Cerebellar nuclear complex (tissue), 1 donor: Measurements from ENCODE around the gene METTL26.

ENCODE experiments used
- DNase-seq, 2 experiments: peaks; one replicate each; lab custom pipeline; 2025; lab: John Stamatoyannopoulos, UW

Gene METTL26

DNA sequence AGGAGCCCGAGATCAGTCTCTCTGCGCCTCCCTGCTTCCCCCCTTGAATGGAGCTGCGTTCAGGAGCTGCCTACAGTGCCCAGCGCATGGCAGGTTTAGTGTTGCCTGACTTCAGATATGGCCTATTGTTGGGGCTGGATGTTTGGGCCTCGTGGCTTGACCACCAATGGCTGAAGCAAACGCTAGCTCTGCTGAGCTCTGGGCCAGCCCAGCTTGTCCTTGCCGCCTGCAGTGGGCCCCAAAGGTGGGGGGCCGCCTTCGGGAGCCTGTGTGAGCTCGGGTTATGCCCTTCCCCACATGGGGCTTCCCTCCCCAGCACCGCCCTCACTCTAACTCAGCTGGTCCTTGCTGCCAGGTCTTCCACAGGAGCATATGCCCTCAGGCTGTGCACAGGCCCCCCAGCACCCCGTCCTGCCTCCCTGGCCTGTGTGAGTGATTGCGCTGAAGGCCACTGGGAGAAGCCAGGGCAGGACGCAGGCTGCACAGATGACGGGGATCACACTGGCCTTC lies 2.0 kb upstream of the METTL26 start:
- no peak for DNase-seq

DNA sequence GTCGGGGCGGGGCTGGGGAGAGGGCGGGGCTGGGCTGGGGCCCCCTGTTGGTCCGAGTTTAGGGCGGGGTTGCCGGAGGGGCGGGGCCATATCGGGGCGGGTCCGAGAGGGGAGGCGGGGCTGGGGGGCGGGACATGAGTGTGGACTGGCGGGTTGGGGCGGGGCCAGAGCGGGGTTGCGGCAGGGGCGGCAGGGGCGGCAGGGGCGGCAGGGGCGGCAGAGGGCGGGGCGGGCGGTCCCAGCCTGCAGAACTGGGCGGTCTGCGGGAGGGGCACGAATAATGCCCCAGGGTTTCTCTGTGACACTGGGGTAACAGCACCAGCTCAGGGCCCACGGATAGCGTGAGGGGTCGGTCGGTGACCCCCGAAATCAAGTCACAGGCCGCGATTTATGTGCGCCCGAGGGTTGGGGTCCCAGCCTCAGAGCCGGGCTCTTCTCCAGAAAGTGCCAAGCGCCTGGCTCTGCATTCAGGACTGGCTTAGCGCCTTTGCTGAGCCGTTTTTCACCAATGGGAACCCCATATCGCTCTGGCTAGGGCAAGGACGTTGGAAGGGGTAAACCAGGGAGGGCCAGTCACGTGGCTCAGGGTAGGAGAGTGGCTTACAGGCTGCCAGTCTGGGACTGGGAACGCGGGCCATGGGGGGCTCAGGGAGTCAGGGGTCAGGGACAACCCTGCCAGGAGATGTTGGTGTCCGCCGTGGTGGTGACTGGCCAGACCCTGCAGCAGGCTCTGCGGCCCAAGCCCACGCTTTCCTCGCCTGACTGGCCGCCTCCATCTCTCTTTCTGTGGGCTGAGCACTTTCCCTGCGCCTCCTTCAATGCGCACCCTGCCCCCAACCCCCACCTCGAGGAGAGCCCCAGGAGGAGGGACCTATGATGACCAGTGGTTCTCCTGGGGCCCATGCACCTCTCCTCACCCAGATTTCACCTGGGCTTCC lies 1.2 kb upstream of the METTL26 start:
- no peak for DNase-seq

DNA sequence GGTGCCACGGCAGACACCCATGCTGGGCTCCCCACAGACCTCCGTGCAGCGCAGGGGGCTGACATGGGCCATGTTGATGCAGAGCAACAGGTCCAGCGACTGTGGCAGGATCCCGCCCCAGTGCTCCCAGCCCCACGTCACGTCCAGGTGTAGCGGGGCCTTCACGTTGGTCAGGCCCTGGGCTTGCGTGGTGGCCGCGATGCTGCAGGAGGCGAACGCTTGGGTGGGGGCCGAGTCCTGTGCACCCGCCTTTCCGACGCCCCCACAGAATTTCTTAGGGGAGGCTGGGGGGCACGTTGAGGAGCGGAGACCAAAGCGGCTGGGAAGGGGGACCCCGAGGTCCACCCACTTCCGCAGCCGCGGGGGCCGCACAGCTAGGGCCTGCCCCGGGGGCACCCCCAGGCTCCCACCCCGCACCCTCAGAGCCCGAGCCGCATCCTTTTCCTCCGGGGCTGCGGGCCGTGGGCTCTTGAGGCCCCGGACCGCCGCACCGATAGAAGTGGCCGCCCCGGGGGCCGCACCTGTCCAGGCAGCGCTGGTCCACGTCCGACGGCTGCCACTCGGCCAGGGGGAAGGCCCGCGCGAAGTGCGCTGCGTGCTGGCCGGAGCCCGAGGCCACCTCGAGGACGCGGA lies 416 bp downstream of the METTL26 start:
- no peak for DNase-seq

- DNase-seq = no peak
These were observed 1.1 kb downstream of the METTL26 start for GRCh38 chr16:634996-635395.

DNA sequence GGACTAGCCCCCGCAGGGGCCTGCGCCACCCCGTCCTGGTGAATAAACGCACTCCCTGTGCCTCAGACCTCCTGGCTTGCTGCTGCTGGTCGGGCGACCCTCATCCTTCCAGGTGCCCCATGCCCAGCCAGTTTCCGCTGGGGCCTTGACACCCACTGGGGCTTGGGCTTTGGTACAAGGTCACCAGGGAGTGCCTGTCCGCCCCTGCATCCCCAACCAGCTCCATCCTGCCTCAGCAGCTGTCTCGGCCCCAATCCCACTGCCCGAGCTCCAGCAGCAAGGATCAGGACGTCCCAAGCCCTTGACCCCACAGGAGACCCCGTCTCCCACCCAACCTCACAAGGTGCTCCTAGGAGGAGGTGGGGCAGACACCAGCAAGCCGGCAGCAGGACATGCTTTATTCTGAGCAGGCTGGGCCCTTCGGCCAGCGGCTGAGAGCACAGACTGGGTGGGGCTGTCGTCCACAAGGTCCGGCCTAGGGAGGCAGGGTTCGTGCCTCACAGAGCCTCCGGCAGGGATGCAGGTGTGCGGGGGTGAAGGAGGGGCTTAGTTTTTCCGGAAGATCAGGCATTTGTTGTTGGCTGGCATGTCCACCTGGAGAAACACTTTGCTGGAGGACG lies 1.9 kb downstream of the METTL26 start:
- DNase-seq = no peak

GRCh38 chr16:633336-634050 lies 2.6 kb downstream of the METTL26 start:
- no peak for DNase-seq

- no peak for DNase-seq
These were observed 3.4 kb downstream of the METTL26 start for GRCh38 chr16:632486-633335.

DNA sequence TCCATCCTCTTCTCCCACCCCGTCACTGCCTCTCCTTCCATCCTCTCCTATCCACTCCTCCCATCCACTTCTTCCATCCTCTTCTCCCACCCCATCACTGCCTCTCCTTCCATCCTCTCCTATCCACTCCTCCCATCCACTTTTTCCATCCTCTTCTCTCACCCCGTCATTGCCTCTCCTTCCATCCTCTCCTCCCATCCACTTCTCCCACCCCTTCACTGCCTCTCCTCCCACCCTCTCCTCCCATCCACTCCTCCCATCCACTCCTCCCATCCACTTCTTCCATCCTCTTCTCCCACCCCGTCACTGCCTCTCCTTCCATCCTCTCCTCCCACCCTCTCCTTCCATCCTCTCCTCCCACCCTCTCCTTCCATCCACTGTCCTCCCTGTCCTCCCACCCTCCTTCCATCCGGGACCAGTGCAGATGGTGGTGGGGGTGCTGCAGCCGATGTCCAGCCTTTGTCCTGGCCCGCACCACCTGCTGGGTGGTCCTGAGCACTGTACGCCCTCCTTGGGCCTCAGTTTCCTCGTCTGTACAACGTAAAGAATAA lies 4.2 kb downstream of the METTL26 start:
- no peak for DNase-seq

DNA sequence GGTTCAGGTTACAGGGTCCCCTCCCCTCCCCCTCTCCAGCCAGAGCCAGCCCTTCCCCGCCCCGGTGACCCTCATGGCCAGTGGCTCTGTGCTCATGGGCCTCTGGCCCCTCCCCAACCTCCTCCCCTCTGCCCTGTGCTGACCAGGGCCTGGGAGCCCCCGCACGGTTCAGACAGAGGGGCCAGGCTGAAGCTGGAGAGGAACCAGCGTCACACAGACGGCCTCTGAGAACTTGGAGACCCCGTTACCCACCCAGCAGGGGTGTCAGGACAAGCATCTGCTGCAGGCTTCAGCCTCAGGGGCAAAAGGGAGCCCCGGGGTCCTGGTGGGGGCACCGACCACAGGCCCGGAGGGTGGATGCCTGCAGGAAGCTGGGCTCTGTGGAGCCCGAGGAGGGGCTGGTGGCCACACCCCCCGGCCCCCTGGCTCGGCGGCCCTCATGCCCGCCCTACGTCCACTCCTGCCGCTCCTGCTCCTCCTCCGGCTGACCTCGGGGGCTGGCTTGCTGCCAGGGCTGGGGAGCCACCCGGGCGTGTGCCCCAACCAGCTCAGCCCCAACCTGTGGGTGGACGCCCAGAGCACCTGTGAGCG lies 5.2 kb downstream of the METTL26 start, which contains the start of gene WFIKKN1:
Gene WFIKKN1, plus strand, starts transcription at position 171 of the 591 bp plus-strand sequence. Its CDS starts 269 bp downstream, at position 440.
- DNase-seq = no peak

- DNase-seq = no peak
These were observed 5.8 kb downstream of the METTL26 start for GRCh38 chr16:630249-630814.

DNA sequence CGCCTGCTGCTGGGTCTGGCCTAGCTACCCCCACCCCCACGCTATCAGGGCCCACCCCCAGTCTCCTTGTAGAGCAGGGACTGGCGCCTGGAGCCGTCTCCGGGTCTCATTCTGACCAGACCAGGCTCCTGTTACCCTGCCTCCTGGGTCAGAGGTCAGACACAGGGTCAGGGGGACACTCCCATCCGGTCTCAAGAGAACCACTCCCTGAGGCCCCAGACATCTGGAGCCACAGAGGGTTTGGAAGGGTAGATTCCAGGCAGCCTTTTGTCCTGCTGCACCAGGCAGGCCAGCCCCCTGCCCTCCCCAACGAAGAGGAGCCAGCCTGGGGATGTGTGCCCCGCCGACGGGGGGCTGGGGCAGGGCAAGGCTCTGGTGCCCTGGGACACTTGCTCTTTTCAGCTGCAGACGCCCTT lies 6.3 kb downstream of the METTL26 start:
- no peak for DNase-seq

GRCh38 chr16:629185-629832 lies 6.8 kb downstream of the METTL26 start:
- DNase-seq = no peak

GRCh38 chr16:628321-629061 lies 7.6 kb downstream of the METTL26 start:
- no peak for DNase-seq

DNA sequence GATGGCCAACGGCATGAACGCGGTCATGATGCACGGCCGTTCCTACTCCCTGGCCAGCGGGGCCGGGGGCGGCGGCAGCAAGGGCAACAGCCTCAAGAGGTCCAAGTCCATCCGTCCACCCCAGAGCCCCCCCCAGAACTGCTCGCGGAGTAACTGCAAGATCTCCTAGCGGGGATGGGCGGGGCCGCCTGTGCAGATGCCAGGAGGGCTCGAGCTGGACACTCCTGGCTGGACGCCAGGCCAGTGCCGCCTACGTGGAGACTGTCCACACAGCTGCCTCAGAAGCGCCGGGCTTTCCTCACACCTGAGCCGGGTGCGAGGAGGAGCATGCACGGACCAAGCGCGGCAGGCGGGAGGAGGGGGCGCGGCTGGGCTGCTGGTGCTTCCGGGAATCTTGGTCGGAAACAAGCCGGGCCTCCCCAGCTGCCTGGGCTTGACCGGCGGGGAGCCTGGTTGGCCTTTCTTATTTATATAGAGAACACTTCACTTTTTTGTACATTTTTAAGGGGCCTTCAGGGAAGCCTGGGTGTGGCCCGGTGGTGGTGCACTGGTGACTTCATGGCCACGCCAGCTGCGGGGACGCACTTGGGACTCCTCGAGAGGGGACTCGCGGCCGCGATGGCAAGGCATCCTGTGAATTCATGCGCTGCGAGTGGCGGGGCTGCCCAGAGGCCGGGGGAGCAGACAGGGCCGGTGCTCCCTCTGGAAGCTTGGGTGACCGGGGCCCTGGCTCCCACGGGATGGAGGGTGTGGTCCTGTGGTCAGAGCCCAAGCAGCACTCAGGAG lies 8.5 kb downstream of the METTL26 start:
- no peak for DNase-seq

- no peak for DNase-seq
These were observed 9.2 kb downstream of the METTL26 start for GRCh38 chr16:626787-627453.

DNA sequence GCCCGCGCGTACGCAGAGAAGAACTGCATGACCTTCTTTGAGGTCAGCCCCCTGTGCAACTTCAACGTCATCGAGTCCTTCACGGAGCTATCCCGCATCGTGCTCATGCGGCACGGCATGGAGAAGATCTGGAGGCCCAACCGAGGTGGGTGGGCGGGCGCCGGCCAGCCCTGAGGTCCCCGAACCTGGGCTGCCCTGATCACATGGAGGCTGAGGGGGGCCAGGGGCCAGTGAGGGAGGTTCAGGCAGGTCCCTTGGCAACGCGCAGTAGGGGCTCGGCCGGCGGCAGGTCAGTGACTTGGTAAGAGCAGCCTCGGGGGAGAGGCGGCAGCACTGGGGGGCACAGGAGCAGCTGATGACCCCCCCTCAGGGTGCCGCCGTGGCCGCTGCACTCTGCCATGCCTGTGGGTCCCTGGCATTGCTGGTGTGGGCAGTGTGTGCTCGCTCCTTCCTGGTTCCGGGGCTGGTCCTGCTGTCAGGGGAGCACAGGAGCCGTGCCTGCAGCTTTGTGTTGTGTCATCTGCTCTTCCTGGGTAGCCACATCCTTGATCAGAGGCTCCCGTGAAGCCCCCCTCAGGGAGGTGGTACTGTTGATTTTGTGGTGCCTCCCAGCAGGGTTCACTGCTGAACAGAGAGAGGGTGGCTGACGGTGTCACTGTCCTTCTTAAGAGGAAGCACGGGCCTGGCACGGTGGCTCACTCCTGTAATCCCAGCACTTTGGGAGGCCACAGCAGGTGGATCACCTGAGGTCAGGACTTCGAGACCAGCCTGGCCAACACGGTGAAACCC lies 9.9 kb downstream of the METTL26 start:
- DNase-seq = no peak
